Fibroblast of lung (primary cell): ENCODE measurements around the gene MMP25. TPM values are rescaled to one million over a fixed set of nuclear protein-coding genes. Genes with fewer than 3 reads are reported as not detected.

Experiments
- DNase-seq, 2 donors: peaks; one replicate each; pipeline versions ENCODE4 v3.0.0 to v3.0.0-alpha.2; 2010; ENCODE audit warnings: low read depth in 2 of 2
- H2AFZ ChIP-seq: 2 replicates; pipeline ENCODE4 v1.5.1; 2012; ENCODE audit warnings: low read length, control low read depth, inconsistent platforms
- H3K27ac ChIP-seq: 2 replicates; pipeline ENCODE4 v1.5.1; 2011; ENCODE audit warnings: low read length, control low read depth; ENCODE audit not compliant: insufficient read depth
- H3K27me3 ChIP-seq: 2 replicates; pipeline ENCODE4 v1.5.1; 2011; ENCODE audit warnings: mild to moderate bottlenecking, low read length; ENCODE audit not compliant: control insufficient read depth, insufficient read depth
- H3K36me3 ChIP-seq: 2 replicates; pipeline ENCODE4 v1.5.1; 2011; ENCODE audit warnings: low read length; ENCODE audit not compliant: control insufficient read depth, insufficient read depth
- H3K4me1 ChIP-seq: 2 replicates; pipeline ENCODE4 v1.5.1; 2011; ENCODE audit warnings: low read length; ENCODE audit not compliant: control insufficient read depth, insufficient read depth; ENCODE audit errors: extremely low read depth
- H3K4me2 ChIP-seq: 2 replicates; pipeline ENCODE4 v1.5.1; 2011; ENCODE audit warnings: low read length, control low read depth; ENCODE audit not compliant: insufficient read depth; ENCODE audit errors: extremely low read depth
- H3K4me3 ChIP-seq, 4 experiments: fragments of 200-600 bp in 1 of 4; sonication (generic) in 1 of 4; replicated peaks in 1 of 4; 2 replicates each; pipeline ENCODE4 v1.5.1; 2011 to 2016; ENCODE audit warnings: low read length in 4 of 4, low read depth in 3 of 4, mild to moderate bottlenecking in 3 of 4, control low read depth in 2 of 4, inconsistent platforms in 1 of 4, mixed read lengths in 1 of 4; ENCODE audit not compliant: insufficient read depth in 1 of 4; ENCODE audit errors: control extremely low read depth in 1 of 4
- H3K79me2 ChIP-seq: 2 replicates; pipeline ENCODE4 v1.5.1; 2012; ENCODE audit warnings: mild to moderate bottlenecking, low read length, inconsistent platforms; ENCODE audit not compliant: control insufficient read depth, insufficient read depth
- H3K9ac ChIP-seq: 2 replicates; pipeline ENCODE4 v1.5.1; 2011; ENCODE audit warnings: mild to moderate bottlenecking, low read length, control low read depth; ENCODE audit not compliant: insufficient read depth
- H3K9me3 ChIP-seq: 2 replicates; pipeline ENCODE4 v1.5.1; 2012; ENCODE audit warnings: low read depth, low read length; ENCODE audit not compliant: control insufficient read depth, insufficient read depth
- H4K20me1 ChIP-seq: 2 replicates; pipeline ENCODE4 v1.5.1; 2011; ENCODE audit warnings: low read length; ENCODE audit not compliant: control insufficient read depth, insufficient read depth; ENCODE audit errors: extremely low read depth
- CTCF ChIP-seq, 2 donors: IDR thresholded peaks in 1 of 2; conservative IDR thresholded peaks in 1 of 2; 1 replicate in 1 of 2; 2 replicates in 1 of 2; pipeline ENCODE4 v1.5.1; 2011 to 2012; ENCODE audit warnings: low read length in 2 of 2, control low read depth in 1 of 2, inconsistent platforms in 1 of 2, low read depth in 1 of 2, mild to moderate bottlenecking in 1 of 2
- EZH2 ChIP-seq: IDR thresholded peaks from 2 replicates; pipeline ENCODE4 v1.5.1; 2012; ENCODE audit warnings: low read length, control low read depth, mild to moderate bottlenecking; ENCODE audit errors: missing control alignments
- polyA plus RNA-seq, 2 donors: library from polyadenylated mRNA; depleted of rRNA in 1 of 2; stranded (reverse) in 1 of 2; unstranded in 1 of 2; fragments of >200 nt; gene quantifications; 2 replicates each; pipeline ENCODE4 v1.2.1, GENCODE V29; 2011 to 2012; ENCODE audit warnings: missing spikeins in 1 of 2
- total RNA-seq: library from RNA; depleted of rRNA; stranded (reverse); fragments of >200 nt; gene quantifications from 2 replicates; pipeline ENCODE4 v1.2.1, GENCODE V29; 2014

MMP25 gene
- total and polyA plus RNA-seq, 2 donors (not counting 1 experiment from before 2014, with no cell fraction given), result 0.03 TPM; not detected in 1

- Histone ChIP-seq H3K9ac (no peak overlapping the region), H3K4me2 (no peak overlapping the region), H3K27me3 (peaks cover 5% of the 10 kb centered on the region), H3K36me3 (peaks cover 27% of the 10 kb centered on the region), H3K79me2 (peaks cover 2% of the 10 kb centered on the region), H3K4me1 (peaks cover 7% of the 10 kb centered on the region), H3K27ac (no peak overlapping the region), H3K9me3 (no peaks in the 10 kb centered on the region), H3K4me3 (no peak overlapping the region), H2AFZ (no peak overlapping the region), H4K20me1 (no peaks in the 10 kb centered on the region)
- TF ChIP-seq CTCF (conservative IDR thresholded peaks at IDR 0.05 in 1 of 2, IDR thresholded peaks at IDR 0.05 in 1 of 2; ENCODE audit: low read depth in 1 of 2, low read length in 2 of 2), result no peak
- no peak for TF ChIP-seq EZH2
- no peak for DNase-seq
These were observed 20.4 kb upstream of the MMP25 start for GRCh38 chr16:3026003-3026378.

- Histone ChIP-seq H3K27ac (no peak overlapping the region), H3K4me3 (no peak overlapping the region), H3K79me2 (peaks cover 2% of the 10 kb centered on the region), H2AFZ (no peak overlapping the region), H3K9me3 (no peaks in the 10 kb centered on the region), H4K20me1 (peaks cover 2% of the 10 kb centered on the region), H3K4me2 (no peak overlapping the region), H3K27me3 (peaks cover 5% of the 10 kb centered on the region), H3K36me3 (peaks cover 21% of the 10 kb centered on the region), H3K9ac (no peak overlapping the region), H3K4me1 (peaks cover 7% of the 10 kb centered on the region)
- no peak for DNase-seq
- TF ChIP-seq EZH2 (no peak), CTCF (conservative IDR thresholded peaks at IDR 0.05 in 1 of 2, IDR thresholded peaks at IDR 0.05 in 1 of 2; ENCODE audit: low read depth in 1 of 2, low read length in 2 of 2) (no peak)
These were observed 19.5 kb upstream of the MMP25 start for GRCh38 chr16:3026609-3027488.

GRCh38 chr16:3027489-3027795 is 18.9 kb upstream of the MMP25 start:
- H3K9ac ChIP-seq, result no peak overlapping the region
- no peak for DNase-seq
- no peak overlapping the region for H3K4me2 ChIP-seq
- H3K79me2 ChIP-seq, result peaks cover 2% of the 10 kb centered on the region
- H2AFZ ChIP-seq, result no peak overlapping the region
- peaks cover 9% of the 10 kb centered on the region for H3K27me3 ChIP-seq
- TF ChIP-seq EZH2, result no peak
- TF ChIP-seq CTCF (conservative IDR thresholded peaks at IDR 0.05 in 1 of 2, IDR thresholded peaks at IDR 0.05 in 1 of 2; ENCODE audit: low read depth in 1 of 2, low read length in 2 of 2), result no peak
- H3K4me3 ChIP-seq, result no peak overlapping the region
- H3K9me3 ChIP-seq, result no peaks in the 10 kb centered on the region
- H3K27ac ChIP-seq, result no peak overlapping the region
- H3K36me3 ChIP-seq, result peaks cover 21% of the 10 kb centered on the region
- H3K4me1 ChIP-seq, result peaks cover 6% of the 10 kb centered on the region
- H4K20me1 ChIP-seq, result peaks cover 2% of the 10 kb centered on the region
